ENCODE results near the gene LSM2. TPM values are rescaled to one million over a fixed set of nuclear protein-coding genes. Genes with fewer than 3 reads are reported as not detected.

The LSM2 gene
- polyA plus RNA-seq, 3 donors = 72.1 to 90.4 (median 82.4) TPM

GRCh38 chr6:31784098-31784925 is 22.5 kb downstream of the LSM2 start:
- no peak for DNase-seq (ENCODE audit: extremely low read depth in 1 of 11, low read depth in 9 of 11, low spot score in 4 of 11)

DNA sequence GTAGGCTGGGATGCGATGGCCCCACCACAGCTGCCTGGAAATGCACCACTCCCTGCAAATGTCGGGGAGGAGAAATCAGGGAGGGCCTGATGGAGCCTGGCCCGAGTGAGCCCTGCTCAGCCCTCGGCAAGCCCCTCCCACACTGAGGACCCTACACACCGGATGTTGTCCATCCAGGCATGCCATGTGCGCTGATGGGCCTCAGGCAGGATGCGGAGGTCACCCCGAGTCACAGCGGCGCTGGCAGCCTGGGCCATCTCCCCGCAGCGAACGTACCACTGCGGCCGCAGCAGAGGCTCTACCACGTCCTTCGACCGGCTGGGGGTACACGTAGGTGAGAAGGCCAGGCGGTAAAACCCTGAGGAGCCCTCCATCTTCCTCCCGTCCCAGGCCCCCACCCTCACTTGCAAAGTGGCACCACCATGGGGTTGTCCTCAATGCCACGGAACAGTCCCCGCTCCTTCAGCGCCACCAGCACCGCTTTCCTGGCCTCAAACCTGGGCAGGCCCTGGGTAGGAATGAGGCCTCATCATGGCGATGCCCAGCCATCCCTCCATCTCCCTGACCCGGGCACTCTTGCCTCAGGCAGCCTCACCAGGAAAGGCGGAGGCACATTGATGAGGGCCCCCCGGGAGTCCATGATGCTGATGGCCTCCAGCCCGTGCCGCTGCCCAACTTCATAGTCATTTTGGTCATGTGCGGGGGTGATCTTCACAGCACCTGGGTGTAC is 24.5 kb downstream of the LSM2 start:
- DNase-seq (ENCODE audit: extremely low read depth in 1 of 11, low read depth in 9 of 11, low spot score in 4 of 11) = no peak

GRCh38 chr6:31781244-31782125 is 25.3 kb downstream of the LSM2 start:
- no peak for DNase-seq (ENCODE audit: extremely low read depth in 1 of 11, low read depth in 9 of 11, low spot score in 4 of 11)

- no peak for DNase-seq (ENCODE audit: extremely low read depth in 1 of 11, low read depth in 9 of 11, low spot score in 4 of 11)
Measured at GRCh38 chr6:31780507-31781243, 26.1 kb downstream of the LSM2 start.

DNA sequence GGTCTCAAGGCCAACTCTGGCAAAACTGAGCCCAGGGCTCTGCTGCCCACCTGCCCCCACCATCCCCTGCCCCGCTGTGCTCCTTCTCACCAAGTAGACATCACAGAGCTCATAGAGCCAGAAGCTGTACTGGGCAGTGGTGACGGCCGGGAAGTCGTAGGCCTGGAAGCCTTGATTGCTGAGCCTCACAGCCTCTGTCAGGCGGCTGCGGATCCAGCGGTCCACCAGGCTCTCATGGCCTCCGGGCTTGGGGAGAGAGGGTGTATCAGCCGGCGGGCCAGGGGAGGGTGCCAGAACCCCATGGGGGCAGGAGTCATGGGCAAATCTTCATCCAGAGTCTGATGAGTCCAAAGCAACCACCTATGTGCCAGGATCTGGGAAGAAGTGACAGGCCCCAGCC is 26.9 kb downstream of the LSM2 start:
- no peak for DNase-seq (ENCODE audit: extremely low read depth in 1 of 11, low read depth in 9 of 11, low spot score in 4 of 11)

GRCh38 chr6:31778999-31779885 is 27.5 kb downstream of the LSM2 start:
- DNase-seq (ENCODE audit: extremely low read depth in 1 of 11, low read depth in 9 of 11, low spot score in 4 of 11) = no peak

- DNase-seq (ENCODE audit: extremely low read depth in 1 of 11, low read depth in 9 of 11, low spot score in 4 of 11) = no peak
Measured at GRCh38 chr6:31778193-31778592, 28.6 kb downstream of the LSM2 start.

GRCh38 chr6:31777667-31778050 is 29.1 kb downstream of the LSM2 start:
- DNase-seq (ENCODE audit: extremely low read depth in 1 of 11, low read depth in 9 of 11, low spot score in 4 of 11) = no peak

DNA sequence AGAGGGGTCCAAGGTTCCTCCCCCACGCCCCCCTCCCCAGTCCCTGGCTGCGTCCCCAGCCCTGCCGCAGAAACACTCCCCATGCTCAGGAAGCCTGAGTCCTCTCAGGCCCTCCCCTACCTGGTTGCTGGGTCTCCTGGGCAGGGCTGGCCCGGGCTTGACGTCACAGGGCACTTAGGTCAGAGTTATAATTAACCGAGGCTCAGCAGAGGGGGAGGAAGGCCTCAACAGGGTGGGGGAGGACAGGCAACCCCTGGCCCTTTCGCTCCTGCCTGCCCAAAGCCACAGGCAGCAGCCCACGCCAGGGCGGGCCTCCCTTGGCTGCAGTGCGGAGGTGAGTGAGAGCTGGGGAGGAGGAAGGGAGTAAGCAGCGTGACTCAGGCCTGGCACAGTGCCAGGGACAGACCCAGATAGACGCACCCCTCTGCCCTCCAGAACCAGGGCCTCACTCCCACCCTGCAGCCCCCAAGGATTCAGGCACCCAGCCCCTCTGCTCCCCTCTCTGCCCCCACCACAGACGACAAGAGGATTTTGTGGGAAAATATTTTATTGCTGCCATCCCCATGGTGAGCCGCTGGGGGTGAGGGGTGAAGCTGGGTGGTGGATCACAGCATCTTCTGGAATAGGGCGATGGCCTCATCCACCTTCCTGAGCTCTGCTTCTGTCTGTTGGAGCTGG is 29.6 kb downstream of the LSM2 start, which contains the start of gene VWA7:
TSS of gene VWA7 (minus strand) at position 340 of the 678 bp plus-strand sequence. CDS start 549 bp downstream, outside the sequence.
- peak; percentile 44 to 89 (median 75) for DNase-seq (ENCODE audit: extremely low read depth in 1 of 11, low read depth in 9 of 11, low spot score in 4 of 11)

DNA sequence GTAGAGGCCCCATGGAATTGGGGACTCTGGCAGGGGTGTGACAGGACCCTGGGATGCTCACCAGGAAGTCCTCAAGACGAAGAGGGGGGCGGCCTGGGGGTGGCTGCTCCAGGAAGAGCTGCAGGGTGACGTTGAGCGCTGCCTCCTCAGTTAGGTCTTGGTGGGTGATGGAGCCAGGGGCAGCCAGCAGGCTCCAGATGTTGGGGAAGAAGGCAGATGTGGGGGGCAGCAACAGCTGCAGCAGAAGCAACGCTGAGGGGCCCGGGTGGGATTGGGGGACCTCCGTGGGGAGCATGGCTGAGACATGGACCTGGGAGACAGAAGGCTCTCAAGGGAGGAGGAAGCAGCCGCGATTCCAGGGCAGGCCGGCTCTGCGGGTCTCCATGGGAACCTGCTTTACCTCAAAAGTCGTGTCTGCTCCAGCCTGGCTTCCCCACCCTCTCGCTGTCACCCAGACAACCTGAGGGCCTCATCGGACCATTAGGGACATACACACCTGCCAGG is 30.2 kb downstream of the LSM2 start:
- DNase-seq (ENCODE audit: extremely low read depth in 1 of 11, low read depth in 9 of 11, low spot score in 4 of 11) = no peak

GRCh38 chr6:31775633-31776484 is 30.9 kb downstream of the LSM2 start:
- DNase-seq (ENCODE audit: extremely low read depth in 1 of 11, low read depth in 9 of 11, low spot score in 4 of 11) = no peak

GRCh38 chr6:31775184-31775583 is 31.6 kb downstream of the LSM2 start:
- no peak for DNase-seq (ENCODE audit: extremely low read depth in 1 of 11, low read depth in 9 of 11, low spot score in 4 of 11)

GRCh38 chr6:31771992-31772358 is 34.8 kb downstream of the LSM2 start:
- DNase-seq (ENCODE audit: extremely low read depth in 1 of 11, low read depth in 9 of 11, low spot score in 4 of 11) = no peak

GRCh38 chr6:31770860-31771259 is 35.9 kb downstream of the LSM2 start:
- DNase-seq (ENCODE audit: extremely low read depth in 1 of 11, low read depth in 9 of 11, low spot score in 4 of 11) = no peak

DNA sequence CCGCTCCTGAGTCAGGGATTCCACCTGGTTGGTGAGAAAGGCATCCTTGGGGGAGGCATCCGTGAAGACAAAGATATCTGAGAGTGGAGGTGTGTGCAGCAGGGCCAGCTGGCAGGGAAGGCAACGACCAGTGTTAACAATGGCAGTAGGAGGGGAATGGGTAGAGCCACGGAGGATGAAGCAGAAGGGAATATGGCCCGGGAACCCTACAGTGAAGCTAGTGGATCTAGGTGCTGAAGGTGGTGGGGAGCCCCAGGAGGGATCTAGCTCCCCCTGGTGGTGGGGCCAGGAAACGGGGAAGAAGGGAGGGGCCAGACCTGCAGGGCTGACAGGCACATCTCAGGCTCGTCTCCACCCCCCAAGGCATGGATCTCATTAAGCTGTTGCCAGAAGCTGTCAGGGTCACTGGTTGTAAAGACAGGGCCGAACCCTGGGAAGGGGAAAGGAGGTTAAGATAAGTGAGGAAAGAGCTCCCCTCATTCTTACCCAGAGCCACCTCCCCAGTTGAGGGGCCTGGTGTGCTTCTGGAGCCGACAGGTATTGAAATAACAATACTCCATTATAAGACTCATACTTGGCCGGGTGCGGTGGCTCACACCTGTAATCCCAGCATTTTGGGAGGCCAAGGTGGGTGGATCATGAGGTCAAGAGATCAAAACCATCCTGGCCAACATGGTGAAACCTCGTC is 36.9 kb downstream of the LSM2 start:
- DNase-seq (ENCODE audit: extremely low read depth in 1 of 11, low read depth in 9 of 11, low spot score in 4 of 11) = no peak

Data from renal cortex interstitium (tissue), 11 donors.